Astrocyte of the spinal cord (primary cell): ENCODE data around the gene CDC42BPB.

Experiments
- DNase-seq: peaks from one replicate; pipeline ENCODE4 v3.0.0; 2011; ENCODE audit warnings: low read depth, low spot score
- H3K4me3 ChIP-seq: 2 replicates; pipeline ENCODE4 v1.5.1; 2011; ENCODE audit warnings: low read depth, mild to moderate bottlenecking, low read length, moderate library complexity
- in situ Hi-C: cut with HindIII; loops from 2 replicates; pipeline ENCODE4 v1.10.0; 2017; ENCODE audit warnings: low sequenced_read_pairs
- TF ChIP-seq, protein P1 (sequence below): IDR thresholded peaks from 2 replicates; pipeline ENCODE4 v1.5.1; 2012; ENCODE audit warnings: low read depth, mild to moderate bottlenecking, low read length, inconsistent platforms

The CDC42BPB gene

DNA sequence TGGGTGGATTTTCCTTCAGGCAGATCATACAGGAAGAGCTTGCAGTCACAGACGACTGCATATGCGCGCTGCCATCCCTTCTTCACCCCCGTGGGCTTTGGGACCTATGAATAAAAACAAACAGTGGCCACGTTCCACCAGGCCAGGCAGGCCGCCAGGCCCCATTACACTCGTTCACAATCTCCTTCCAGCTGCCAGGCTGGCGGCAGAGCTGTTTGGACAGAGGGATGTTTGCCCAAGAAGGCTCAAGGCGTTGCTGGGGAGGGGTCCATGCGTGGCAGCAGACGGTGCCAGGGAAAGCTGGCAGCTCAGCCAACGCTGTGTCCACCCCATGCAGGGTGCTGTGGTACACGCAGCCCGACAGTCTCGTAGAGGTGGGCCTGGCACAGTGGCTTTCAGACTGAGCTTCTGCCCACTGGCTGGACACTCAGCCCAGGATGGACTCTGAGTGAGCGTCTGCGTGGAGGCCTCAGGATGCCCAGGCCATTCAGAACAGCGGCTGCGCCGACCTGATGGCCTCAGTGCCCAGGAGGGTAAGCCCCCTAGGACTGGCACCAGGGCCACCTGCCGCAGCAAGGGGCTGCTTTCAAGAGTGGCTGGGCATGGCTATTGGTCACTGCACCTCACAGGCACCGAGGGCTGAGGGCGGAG, 107.4 kb downstream of the CDC42BPB start:
- TF ChIP-seq, protein P1, sequence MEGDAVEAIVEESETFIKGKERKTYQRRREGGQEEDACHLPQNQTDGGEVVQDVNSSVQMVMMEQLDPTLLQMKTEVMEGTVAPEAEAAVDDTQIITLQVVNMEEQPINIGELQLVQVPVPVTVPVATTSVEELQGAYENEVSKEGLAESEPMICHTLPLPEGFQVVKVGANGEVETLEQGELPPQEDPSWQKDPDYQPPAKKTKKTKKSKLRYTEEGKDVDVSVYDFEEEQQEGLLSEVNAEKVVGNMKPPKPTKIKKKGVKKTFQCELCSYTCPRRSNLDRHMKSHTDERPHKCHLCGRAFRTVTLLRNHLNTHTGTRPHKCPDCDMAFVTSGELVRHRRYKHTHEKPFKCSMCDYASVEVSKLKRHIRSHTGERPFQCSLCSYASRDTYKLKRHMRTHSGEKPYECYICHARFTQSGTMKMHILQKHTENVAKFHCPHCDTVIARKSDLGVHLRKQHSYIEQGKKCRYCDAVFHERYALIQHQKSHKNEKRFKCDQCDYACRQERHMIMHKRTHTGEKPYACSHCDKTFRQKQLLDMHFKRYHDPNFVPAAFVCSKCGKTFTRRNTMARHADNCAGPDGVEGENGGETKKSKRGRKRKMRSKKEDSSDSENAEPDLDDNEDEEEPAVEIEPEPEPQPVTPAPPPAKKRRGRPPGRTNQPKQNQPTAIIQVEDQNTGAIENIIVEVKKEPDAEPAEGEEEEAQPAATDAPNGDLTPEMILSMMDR: no peak
- in situ Hi-C loops: no loop called here
- DNase-seq: peak; percentile 54
- no peak overlapping the region for H3K4me3 ChIP-seq

DNA sequence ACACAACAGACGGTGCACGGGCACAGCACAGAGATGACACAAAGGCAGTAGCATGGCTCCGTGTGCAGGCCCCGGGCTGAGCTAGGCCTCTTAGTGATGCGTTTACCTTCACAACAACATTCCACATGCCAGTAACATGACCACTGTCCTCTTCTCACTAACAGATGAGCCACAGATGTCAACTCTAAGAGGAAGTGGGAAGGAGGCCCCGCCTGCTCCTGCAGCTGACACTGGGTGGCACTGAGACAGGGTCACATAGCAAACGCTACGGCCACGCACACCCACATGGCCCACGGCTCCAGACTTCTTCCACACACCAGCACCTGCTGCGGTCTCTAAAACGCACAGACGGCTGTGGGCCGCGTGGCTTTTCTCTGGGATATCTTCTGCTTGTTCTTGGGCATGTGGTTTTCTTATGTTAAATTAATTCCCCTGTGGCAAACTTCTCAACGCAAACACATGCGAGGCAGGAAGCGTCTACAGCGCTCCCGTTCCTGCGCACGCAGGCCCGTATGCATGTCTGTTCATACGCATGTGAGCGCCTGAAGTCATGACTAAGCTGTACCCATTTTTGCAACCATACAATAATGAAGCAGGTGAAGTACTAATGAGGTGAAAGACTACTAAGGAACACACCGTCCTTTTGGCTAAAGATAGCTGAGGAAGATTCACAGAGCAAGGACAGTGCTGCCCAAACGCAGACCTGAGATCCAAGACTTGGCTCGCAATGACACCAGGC, 108.1 kb downstream of the CDC42BPB start:
- TF ChIP-seq, protein P1: no peak
- no peak overlapping the region for H3K4me3 ChIP-seq
- in situ Hi-C loops: no loop called here
- no peak for DNase-seq

DNA sequence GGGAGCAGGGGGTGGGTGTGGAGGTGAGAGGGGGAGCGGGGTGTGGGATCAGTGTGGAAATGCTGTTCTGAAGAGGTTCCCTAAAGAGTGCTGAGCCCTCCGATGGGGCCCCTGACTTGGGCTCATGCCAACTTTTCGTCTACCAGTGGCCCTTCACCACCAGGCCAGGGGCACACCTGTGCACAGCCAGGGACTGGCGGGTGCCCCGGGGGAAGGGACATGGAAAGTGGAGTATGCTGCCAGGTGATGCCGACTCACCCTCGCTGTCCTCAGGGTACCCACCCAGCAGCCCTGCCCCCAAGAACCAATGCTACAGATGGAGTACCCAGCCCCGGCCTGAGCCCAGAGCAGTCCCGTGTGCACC, 108.7 kb downstream of the CDC42BPB start:
- TF ChIP-seq, protein P1: no peak
- DNase-seq: no peak
- in situ Hi-C loops: no loop called here
- no peak overlapping the region for H3K4me3 ChIP-seq

DNA sequence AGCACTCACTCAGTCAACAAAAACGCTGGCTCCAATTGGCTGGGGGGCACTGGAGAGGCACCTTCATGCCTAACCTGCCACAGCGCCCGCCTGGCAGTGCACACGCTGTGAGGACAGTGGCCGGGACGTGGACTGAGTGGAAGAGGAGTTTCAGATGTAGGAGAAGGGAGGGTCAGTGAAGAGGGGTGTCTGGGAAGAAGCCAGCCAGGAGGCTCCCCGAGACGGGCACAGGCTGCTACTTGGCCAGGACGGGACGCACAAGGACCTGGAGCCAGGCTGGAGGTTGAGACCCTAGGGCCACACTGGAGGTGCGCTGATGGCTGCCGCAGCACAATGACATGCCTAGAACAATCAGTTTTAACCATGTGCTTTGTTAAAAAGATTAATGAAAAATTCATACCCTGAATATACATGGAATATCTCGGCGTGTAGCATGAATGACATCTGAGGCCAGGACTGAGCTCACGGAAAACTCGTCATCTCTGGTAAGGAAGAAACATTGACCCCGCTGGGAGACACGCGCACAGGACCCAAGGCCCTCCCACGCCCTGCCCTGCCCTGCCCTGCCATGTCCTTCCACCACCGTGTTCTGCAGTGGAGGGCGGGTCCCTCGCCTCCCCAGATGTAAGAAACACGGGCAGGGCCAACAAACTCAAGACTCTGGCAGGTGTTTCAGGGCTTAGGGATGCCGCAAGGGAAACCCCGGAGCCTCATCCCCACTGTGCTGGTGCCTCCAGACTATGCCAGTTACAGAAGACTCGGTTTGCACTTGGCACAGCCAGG, 109.8 kb downstream of the CDC42BPB start:
- TF ChIP-seq, protein P1: no peak
- H3K4me3 ChIP-seq: no peak overlapping the region
- no peak for DNase-seq
- in situ Hi-C loops: no loop called here

DNA sequence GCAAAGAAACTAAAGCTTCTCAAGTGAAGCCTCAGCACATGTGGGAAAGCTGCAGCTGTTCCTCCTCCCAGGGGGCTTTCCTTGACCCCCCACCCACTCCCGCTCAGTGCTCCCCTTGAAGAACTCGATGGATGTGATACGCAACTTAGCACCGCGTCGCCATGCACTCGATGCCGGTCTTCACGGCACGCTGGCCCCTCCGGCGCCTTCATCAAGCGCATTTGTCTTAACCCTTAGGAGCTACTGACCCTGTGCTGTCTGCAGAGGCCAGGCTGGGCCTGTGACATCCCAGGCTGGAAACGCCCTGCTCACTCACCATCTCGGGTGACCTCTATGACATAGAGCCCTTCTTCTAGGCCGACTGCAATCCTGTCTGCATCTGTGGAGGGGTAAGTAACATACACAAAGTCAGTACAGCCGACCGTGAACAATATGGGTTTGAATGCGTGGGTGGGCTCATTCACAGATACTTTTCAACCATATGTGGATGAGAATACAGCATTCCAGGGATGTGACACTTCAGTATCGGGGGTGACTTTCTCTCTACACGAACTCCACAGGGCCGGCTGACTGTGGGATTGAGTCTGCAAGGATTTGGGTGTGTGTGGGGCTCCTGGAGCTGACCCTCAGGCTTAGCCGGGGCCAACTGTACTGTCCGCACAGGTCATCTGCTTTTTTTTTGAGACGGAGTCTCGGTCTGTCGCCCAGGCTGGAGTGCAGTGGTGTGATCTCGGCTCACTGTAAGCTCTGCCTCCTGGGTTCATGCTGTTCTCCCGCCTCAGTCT, 111.8 kb downstream of the CDC42BPB start:
- in situ Hi-C loops: no loop called here
- TF ChIP-seq, protein P1: no peak
- no peak overlapping the region for H3K4me3 ChIP-seq
- DNase-seq: no peak
